HG02981 (cell line): ENCODE measurements around the gene RTRAF.

ENCODE experiments used
- ATAC-seq: cut with Tn5 transposase; IDR thresholded peaks from one replicate; pipeline ENCODE4 v1.9.1; 2021; ENCODE audit warnings: mild to moderate bottlenecking, moderate library complexity; ENCODE audit not compliant: unreplicated experiment

RTRAF gene

GRCh38 chr14:51993285-51993920 lies 4.1 kb downstream of the RTRAF start:
- ATAC-seq, result no peak

- ATAC-seq, result no peak
These were observed 6.9 kb downstream of the RTRAF start for GRCh38 chr14:51996148-51996746.

- no peak for ATAC-seq
These were observed 9.0 kb downstream of the RTRAF start for GRCh38 chr14:51998348-51998747.

GRCh38 chr14:51999084-51999483 lies 9.7 kb downstream of the RTRAF start:
- no peak for ATAC-seq

GRCh38 chr14:52000019-52000582 lies 10.8 kb downstream of the RTRAF start:
- ATAC-seq, result no peak

- no peak for ATAC-seq
These were observed 11.3 kb downstream of the RTRAF start for GRCh38 chr14:52000696-52001095.

GRCh38 chr14:52002542-52002941 lies 13.2 kb downstream of the RTRAF start:
- ATAC-seq, result no peak

GRCh38 chr14:52003324-52003723 lies 14.0 kb downstream of the RTRAF start:
- no peak for ATAC-seq

GRCh38 chr14:52005625-52006024 lies 16.3 kb downstream of the RTRAF start:
- ATAC-seq, result no peak

- no peak for ATAC-seq
These were observed 17.0 kb downstream of the RTRAF start for GRCh38 chr14:52006361-52006760.

- ATAC-seq, result no peak
These were observed 17.9 kb downstream of the RTRAF start for GRCh38 chr14:52007211-52007610.

- no peak for ATAC-seq
These were observed 18.3 kb downstream of the RTRAF start for GRCh38 chr14:52007637-52008036.

GRCh38 chr14:52008136-52008535 lies 18.8 kb downstream of the RTRAF start:
- no peak for ATAC-seq

- no peak for ATAC-seq
These were observed 20.9 kb downstream of the RTRAF start for GRCh38 chr14:52010173-52010693.

- no peak for ATAC-seq
These were observed 22.2 kb downstream of the RTRAF start for GRCh38 chr14:52011523-52011922.

GRCh38 chr14:52012635-52013034 lies 23.3 kb downstream of the RTRAF start:
- ATAC-seq, result no peak

- no peak for ATAC-seq
These were observed 24.7 kb downstream of the RTRAF start for GRCh38 chr14:52013984-52014600.

GRCh38 chr14:52014601-52015267 lies 25.4 kb downstream of the RTRAF start:
- no peak for ATAC-seq

- no peak for ATAC-seq
These were observed 26.2 kb downstream of the RTRAF start for GRCh38 chr14:52015411-52016030.

- no peak for ATAC-seq
These were observed 28.9 kb downstream of the RTRAF start for GRCh38 chr14:52018252-52018651.

- no peak for ATAC-seq
These were observed 29.6 kb downstream of the RTRAF start for GRCh38 chr14:52018970-52019369.
